Esophagus muscularis mucosa (tissue), 4 donors: ENCODE measurements around the gene PDE1A.

Experiments used
- CTCF ChIP-seq, 3 experiments: fragments of 200-600 bp in 2 of 3; fragments of 450-650 bp in 1 of 3; sonication (generic) in 2 of 3; IDR thresholded peaks; one replicate each; pipeline ENCODE4 v1.5.1; 2017 to 2019; ENCODE audit warnings: antibody characterized with exemption in 3 of 3, mild to moderate bottlenecking in 2 of 3, moderate library complexity in 1 of 3
- EP300 ChIP-seq: sonication (generic); formaldehyde crosslinking; IDR thresholded peaks from one replicate; pipeline ENCODE4 v1.6.1; 2017; ENCODE audit warnings: antibody characterized with exemption
- POLR2AphosphoS5 ChIP-seq, 2 donors: sonication (generic); formaldehyde crosslinking; IDR thresholded peaks; one replicate each; pipeline ENCODE4 v1.6.1; 2017; ENCODE audit warnings: antibody characterized with exemption in 2 of 2

GRCh38 chr2:182447163-182447562 lies 20.3 kb upstream of the PDE1A start:
- TF ChIP-seq CTCF (IDR thresholded peaks at IDR 0.05) (no peak), POLR2AphosphoS5 (IDR thresholded peaks at IDR 0.05) (no peak), EP300 (no peak)
